SK-N-MC (cell line): Measurements from ENCODE around the gene RGS6.
"Not testable (repeated sequence)": the region's sequence is repeated elsewhere in the genome, so short reads cannot be mapped to it uniquely, and the experiment has no call there.

Experiments used
- DNase-seq: peaks from one replicate; pipeline ENCODE4 v3.0.0-alpha.2; 2011; ENCODE audit warnings: low read depth, low spot score
- H3K27ac ChIP-seq: fragments of 200-600 bp; sonication (generic); 2 replicates; pipeline ENCODE4 v1.5.1; 2016; ENCODE audit warnings: mixed run types
- H3K36me3 ChIP-seq: fragments of 200-600 bp; sonication (generic); 2 replicates; pipeline ENCODE4 v1.6.1; 2017; ENCODE audit warnings: antibody characterized with exemption, low read length, mixed read lengths; ENCODE audit not compliant: insufficient read depth
- H3K4me3 ChIP-seq: fragments of 200-600 bp; sonication (generic); 2 replicates; pipeline ENCODE4 v1.5.1; 2016
- H3K9ac ChIP-seq: fragments of 200-600 bp; sonication (generic); 2 replicates; pipeline ENCODE4 v1.8.0; 2017; ENCODE audit warnings: mixed run types, mixed read lengths; ENCODE audit not compliant: insufficient read length
- H3K9me3 ChIP-seq: fragments of 200-600 bp; sonication (generic); 2 replicates; pipeline ENCODE4 v1.6.1; 2017; ENCODE audit warnings: low read depth, mild to moderate bottlenecking, antibody characterized with exemption, low read length, moderate library complexity, mixed read lengths
- EZH2 ChIP-seq: fragments of 200-600 bp; sonication (generic); IDR thresholded peaks from one replicate; pipeline ENCODE4 v1.6.1; 2017; ENCODE audit warnings: antibody characterized with exemption
- FOXP2 ChIP-seq: optimal IDR thresholded peaks from 2 replicates; pipeline ENCODE3; 2011; ENCODE audit warnings: mild to moderate bottlenecking, moderate library complexity; ENCODE audit not compliant: insufficient read depth; ENCODE audit errors: extremely low read length, control extremely low read depth
- POLR2AphosphoS5 ChIP-seq: IDR thresholded peaks from 2 replicates; pipeline ENCODE4 v1.6.1; 2012; ENCODE audit warnings: mild to moderate bottlenecking, low read depth, low read length, borderline replicate concordance

Gene RGS6

DNA sequence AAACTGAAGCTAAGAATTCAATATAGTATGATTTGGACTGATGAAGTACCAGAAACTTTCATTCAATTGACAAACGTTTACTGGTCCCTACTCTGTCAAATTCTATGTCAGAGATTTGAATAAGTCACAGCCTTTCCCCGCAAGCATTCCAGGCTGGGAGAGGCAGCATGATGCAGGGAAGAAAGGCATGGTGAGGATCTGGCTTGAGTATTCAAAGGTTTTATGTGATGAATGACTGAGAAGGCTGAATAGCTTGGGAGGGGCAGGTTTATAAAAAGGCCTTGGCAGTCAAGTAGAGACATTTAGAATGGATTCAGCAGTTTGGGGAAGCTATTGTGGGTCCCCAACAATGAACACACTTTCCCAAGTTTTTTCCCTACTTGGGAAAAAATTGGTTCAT, 529.8 kb downstream of the RGS6 start:
- Histone ChIP-seq H3K27ac (no peak overlapping the region), H3K4me3 (no peak overlapping the region), H3K9me3 (peaks cover 4% of the 10 kb centered on the region; the same call in 1 of the 2 replicates), H3K36me3 (no peaks in the 10 kb centered on the region), H3K9ac (no peak overlapping the region)
- no peak for DNase-seq
- TF ChIP-seq EZH2 (no peak), FOXP2 (no peak), POLR2AphosphoS5 (no peak)

DNA sequence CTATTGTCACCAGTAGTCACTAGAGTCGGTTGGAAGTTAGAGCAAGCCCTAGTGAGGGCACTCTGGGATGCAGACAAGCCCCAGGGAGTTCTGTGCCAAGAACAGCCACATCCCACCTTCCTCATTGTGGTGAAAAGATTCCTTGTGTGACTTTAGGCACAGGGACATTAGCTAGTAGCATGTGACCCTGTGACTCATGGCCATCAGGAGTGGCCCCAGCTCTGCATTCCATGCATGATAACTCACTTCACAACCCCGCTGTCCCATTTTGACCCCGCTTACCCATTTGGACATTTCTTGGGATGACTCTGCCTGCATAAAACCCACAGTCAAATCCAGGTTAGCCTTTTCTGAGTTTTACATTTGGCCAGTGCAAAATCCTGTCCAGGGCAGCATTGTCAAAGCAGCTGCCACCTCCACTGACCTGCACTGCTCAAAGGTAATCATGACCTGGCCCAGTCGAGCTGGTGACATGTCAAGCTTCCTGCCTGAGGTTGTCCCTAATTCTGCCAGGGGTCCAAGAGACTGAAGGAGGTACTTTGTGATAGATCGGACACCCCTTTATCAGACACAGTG, 531.1 kb downstream of the RGS6 start:
- DNase-seq: no peak
- TF ChIP-seq EZH2: no peak
- no peak for TF ChIP-seq POLR2AphosphoS5
- TF ChIP-seq FOXP2: no peak

DNA sequence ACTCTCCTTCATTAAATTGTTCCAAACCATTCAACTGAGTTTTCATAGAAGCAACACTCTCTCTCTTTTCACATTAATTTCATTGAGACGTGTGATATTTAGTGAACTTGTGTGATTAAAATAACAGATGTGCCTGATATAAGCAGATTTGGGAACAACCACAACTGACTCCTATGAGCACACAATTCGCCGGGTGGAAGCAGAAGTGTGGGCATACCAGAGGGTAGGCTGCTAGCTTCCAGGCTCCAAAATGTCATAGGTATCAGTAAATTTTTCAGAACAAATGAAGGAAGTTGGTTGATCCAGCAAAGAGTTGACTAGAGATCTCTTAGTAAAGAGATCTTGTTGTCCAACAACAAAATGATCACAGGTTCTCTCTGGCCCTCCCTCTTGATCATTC, 532.0 kb downstream of the RGS6 start:
- Histone ChIP-seq H3K9me3 (peaks cover 4% of the 10 kb centered on the region; the same call in 1 of the 2 replicates), H3K9ac (no peak overlapping the region), H3K27ac (no peak overlapping the region), H3K4me3 (no peak overlapping the region), H3K36me3 (no peaks in the 10 kb centered on the region)
- DNase-seq: no peak
- TF ChIP-seq FOXP2: no peak
- TF ChIP-seq EZH2: no peak
- no peak for TF ChIP-seq POLR2AphosphoS5

More for the DNA sequence above, 531.1 kb downstream of the RGS6 start:
- Histone ChIP-seq H3K9me3 (peaks cover 4% of the 10 kb centered on the region; the same call in 1 of the 2 replicates), H3K27ac (no peak overlapping the region), H3K9ac (no peak overlapping the region), H3K4me3 (no peak overlapping the region), H3K36me3 (no peaks in the 10 kb centered on the region)

DNA sequence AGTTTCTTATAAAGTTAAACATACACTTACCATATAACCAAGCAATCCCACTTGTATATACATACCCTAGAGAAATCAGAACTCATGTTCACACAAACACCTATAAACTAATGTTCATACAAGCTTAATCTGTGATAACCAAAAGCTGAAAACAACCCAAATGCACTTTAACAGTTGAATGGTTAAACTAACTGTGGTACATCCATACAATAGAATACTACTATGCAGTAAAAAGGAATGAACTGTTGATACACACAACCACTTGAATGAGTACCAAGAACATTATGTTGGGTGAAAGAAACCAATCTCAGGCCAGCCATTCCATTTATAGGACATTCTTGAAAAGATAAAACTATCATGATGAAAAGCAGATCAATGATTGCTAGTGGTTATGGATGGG, 534.1 kb downstream of the RGS6 start:
- no peak overlapping the region for H3K27ac ChIP-seq
- DNase-seq: no peak
- no peak overlapping the region for H3K4me3 ChIP-seq
- H3K9me3 ChIP-seq: peaks cover 4% of the 10 kb centered on the region; the same call in 1 of the 2 replicates
- no peaks in the 10 kb centered on the region for H3K36me3 ChIP-seq
- no peak overlapping the region for H3K9ac ChIP-seq
- no peak for TF ChIP-seq EZH2

DNA sequence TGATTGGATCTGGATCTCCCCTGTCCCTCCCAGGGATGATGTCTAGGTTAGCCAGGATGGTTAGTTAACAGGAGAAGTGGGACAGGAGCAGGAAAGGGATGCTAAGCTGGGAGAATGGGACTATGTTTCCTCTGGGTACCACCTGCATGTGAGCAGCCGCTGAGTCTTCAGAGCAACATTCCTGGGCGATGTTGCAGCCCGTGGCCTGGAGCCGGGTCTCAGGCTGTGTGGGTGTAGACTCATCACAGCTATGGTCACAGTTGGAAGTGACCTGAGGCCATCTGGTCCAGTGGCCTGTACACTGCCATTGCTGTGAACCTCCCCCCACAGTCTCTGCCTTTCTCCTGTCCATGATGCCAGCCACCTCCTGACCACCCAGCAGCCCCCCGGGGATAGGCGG, 539.1 kb downstream of the RGS6 start:
- no peak overlapping the region for H3K4me3 ChIP-seq
- no peak overlapping the region for H3K9ac ChIP-seq
- TF ChIP-seq FOXP2 (no peak), EZH2 (no peak), POLR2AphosphoS5 (no peak)
- no peak overlapping the region for H3K27ac ChIP-seq
- H3K9me3 ChIP-seq: peaks cover under 1% of the 10 kb centered on the region; the same call in 1 of the 2 replicates
- no peaks in the 10 kb centered on the region for H3K36me3 ChIP-seq
- DNase-seq: no peak

DNA sequence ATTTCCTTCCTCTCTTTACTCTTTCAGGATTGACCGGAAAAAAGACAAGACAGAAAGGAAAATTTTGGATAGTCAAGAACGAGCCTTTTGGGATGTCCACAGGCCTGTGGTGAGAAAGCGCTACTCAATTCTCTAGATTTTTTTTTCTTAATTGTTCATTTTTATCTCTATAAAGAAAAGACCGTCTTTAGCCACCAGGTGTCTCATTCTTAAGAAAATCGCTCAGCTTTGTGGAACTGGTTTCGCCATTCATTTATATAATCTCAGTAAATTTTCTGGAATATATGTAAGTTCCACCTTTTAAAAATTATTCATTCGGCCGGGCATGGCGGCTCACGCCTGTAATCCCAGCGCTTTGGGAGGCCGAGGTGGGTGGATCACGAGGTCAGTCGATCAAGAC, 540.6 kb downstream of the RGS6 start:
- Histone ChIP-seq H3K9ac (no peak overlapping the region), H3K9me3 (no peaks in the 10 kb centered on the region), H3K36me3 (no peaks in the 10 kb centered on the region), H3K27ac (no peak overlapping the region), H3K4me3 (no peak overlapping the region)
- TF ChIP-seq FOXP2 (no peak), POLR2AphosphoS5 (no peak), EZH2 (no peak)
- no peak for DNase-seq

DNA sequence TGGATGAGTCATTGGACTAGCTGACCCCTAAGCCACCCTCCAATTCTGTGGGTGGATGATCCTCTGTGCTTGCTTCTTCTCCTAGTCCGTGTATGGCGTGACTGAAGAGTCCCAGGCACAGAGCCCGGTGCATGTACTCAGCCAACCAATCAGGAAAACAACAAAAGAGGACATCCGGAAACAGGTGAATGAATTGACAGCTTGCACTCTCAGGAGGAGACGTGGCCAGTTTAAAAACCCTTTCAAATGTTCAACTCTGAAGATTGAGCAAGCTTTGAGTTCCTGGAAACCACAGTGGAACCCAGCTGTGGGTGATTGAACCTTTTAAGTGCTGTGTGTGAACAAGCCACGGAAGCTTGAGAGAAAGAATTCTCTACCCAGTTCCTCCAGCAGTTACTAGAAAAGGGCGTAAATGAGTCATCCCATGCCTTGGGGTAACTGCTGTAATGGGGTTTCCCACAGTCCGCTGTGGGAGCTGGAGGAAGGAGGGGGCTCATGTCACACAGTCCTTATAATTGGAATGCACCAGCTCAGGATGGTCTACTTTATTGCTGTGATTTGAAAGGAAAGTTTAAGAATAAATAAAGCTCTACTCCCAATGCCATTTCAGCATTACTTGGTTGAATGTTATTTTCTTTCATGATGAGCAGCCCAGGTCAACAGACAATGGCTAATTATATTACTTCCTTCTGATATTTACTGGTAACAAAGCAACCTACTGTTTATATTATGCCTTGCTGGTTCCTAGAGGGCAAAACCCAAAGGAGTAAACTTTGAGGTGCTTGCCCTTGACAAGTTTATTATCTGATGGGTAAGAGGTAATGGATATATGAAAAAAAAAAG, 544.6 kb downstream of the RGS6 start:
- Histone ChIP-seq H3K4me3 (no peak overlapping the region), H3K9me3 (no peaks in the 10 kb centered on the region), H3K9ac (no peak overlapping the region), H3K27ac (no peak overlapping the region), H3K36me3 (no peaks in the 10 kb centered on the region)
- TF ChIP-seq EZH2: no peak
- no peak for TF ChIP-seq FOXP2
- no peak for TF ChIP-seq POLR2AphosphoS5
- peak; percentile 37 for DNase-seq

GRCh38 chr14:72477578-72477977, 545.3 kb downstream of the RGS6 start:
- H3K9ac ChIP-seq: not testable (repeated sequence)

DNA sequence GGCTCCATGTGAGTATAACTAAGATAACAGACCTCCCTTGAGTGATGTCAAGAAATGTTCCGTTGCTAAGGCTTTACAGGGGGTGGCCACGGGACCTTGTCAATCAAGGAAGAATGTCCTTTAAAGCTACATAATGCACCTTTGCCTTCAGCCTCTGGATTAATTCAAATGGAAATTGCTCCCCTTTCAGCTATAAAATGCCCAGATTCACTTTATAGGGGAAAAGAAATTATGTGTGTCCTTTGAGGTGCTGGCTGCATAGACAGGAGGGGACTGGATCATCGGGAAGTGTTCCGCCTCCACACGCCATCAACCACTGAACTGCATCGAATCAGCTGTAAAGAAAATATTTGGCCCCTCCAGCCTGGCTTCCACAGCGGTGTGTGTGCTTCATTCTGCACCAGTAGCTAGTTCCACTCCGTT, 546.3 kb downstream of the RGS6 start:
- no peaks in the 10 kb centered on the region for H3K36me3 ChIP-seq
- DNase-seq: no peak
- H3K9me3 ChIP-seq: no peaks in the 10 kb centered on the region
- H3K27ac ChIP-seq: no peak overlapping the region
- no peak overlapping the region for H3K4me3 ChIP-seq
- H3K9ac ChIP-seq: no peak overlapping the region
- TF ChIP-seq EZH2 (no peak), POLR2AphosphoS5 (no peak), FOXP2 (no peak)

More at GRCh38 chr14:72477578-72477977, 545.3 kb downstream of the RGS6 start:
- DNase-seq, H3K27ac ChIP-seq, H3K36me3 ChIP-seq, H3K9me3 ChIP-seq, H3K4me3 ChIP-seq: not testable (repeated sequence)
